GM18502 (cell line): ENCODE data around the gene KRTAP4-1.
"Not testable (repeated sequence)": the region's sequence is repeated elsewhere in the genome, so short reads cannot be mapped to it uniquely, and the experiment has no call there.

ENCODE experiments used
- ATAC-seq: cut with Tn5 transposase; IDR thresholded peaks from one replicate; pipeline ENCODE4 v1.9.1; 2021; ENCODE audit warnings: mild to moderate bottlenecking; ENCODE audit not compliant: unreplicated experiment, poor library complexity

KRTAP4-1 gene

DNA sequence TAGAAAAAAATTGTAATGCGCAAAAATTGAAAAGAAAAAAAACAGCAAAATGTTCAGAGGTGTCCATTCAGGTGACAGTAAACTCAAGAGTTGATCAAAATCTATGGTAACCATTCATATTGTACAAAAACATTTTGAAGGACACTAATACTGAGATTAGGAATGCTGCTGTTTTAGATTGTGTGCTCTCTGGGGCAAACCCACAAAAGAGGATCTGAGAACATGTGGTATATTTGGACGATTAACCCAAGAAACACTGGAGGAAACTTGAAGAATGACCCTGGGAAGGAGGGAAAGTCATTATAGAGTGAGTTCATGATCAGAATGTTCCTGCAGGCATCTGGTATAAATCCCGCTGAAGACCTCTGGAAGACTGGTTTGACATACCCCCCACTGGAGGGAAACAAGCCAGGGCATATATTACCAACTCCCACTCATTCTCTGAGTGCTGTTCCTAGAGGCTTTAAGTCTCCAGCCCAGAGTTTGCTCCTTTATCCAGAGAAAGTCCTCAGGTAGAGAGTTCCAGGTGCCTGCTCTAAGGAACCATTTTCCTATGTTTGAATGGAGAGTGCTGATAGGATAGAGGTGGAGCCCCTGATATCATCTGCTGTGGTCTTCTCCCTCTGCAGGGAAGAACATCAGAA is 7.8 kb downstream of the KRTAP4-1 start:
- ATAC-seq, result no peak

DNA sequence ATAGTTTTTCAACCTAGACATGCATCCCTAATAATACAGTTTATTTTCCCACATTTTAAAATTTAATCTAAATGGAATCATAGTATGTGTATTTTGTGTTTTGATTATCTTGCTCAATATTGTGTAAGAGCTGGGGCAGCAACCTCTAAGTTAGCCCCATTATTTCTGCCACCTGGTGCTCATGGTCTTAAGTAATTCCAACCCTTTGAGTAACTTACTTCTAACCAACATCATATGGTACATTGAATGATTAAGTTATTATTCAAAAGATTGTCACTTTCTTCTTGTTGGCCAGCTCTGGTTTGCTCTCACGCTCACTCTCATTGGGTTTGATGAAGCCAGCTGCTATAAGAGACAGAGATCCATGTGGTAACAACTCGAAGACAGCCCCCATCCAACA is 12.8 kb downstream of the KRTAP4-1 start:
- ATAC-seq, result no peak

DNA sequence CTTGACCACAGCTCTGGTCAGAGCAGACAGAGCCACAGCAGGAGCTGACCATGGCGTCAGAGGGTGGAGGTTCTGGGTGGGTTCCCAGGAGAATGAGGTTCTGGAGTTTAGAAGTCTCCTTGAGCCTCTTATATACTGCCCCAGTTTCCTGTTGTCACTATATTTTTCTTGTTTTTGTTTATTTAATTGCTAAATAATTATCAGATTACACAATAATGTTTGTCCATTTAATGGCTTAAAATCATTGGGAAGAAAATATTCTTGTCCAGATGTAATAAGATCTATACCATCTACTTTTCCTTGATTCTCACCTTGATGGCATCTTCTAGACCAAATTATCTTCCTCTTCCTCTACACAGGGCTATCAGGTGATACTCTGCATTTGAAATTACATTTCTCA is 16.6 kb downstream of the KRTAP4-1 start, which contains the start of gene KRTAP4-3:
KRTAP4-3 (minus strand) TSS at position 101 of the 400 bp plus-strand sequence; CDS start at position 52, 49 bp downstream.
- no peak for ATAC-seq

DNA sequence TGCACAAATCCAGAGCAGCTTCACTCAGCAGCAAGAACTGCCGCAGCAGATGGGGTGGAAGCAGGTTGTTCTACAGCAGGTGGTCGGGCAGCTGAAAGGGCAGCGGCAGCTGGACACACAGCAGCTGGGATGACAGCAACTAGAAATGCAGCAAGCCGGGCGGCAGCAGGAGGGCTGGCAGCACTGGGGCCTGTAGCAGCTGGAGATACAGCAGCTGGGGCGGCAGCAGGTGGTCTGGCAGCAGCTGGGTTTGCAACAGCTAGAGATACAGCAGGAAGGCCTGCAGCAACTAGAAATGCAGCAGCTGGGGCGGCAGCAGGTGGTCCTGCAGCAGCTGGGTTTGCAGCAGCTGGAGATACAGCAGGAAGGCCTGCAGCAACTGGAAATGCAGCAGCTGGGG is 17.1 kb downstream of the KRTAP4-1 start:
- ATAC-seq, result no peak

DNA sequence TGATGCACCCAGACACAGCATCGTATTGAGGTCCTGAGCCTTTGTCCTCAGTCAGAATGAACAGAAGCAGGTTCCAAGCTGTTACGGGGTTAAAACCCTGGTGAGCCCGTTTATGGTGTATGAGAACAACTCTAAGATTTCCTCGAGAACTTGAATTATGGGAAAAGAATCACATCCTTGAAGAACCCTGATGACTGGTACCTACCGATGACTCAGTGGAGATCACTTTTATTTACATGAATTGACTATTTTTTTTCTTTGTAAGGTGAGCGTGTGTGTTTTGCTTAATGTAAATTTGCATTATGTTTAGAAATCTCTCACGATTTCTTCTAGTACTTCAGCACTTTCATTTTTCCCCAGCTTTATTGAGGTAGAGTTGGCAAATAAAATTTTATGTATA is 20.9 kb downstream of the KRTAP4-1 start:
- no peak for ATAC-seq

DNA sequence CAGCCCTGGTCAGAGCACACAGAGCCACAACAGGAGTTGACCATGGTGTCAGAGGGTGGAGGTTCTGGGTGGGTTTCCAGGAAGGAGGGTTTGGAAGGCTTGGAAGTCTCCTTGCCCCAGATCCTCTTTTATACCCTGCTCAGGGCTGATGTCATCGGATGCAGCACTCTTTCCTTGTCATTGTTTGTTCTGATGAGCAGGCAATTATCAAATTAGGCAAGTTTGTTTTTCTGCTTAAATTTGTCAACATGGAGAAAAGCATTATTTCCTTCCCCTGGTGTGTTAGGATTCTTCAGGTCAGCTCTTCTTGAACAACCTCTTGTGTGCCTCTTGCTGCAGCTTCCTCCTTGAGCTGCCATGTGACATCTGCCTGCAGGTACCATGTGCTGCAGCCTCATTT is 24.1 kb downstream of the KRTAP4-1 start, which contains the start of gene KRTAP4-4:
KRTAP4-4 (minus strand) TSS at position 101 of the 400 bp plus-strand sequence; CDS start at position 44, 57 bp downstream.
- no peak for ATAC-seq

DNA sequence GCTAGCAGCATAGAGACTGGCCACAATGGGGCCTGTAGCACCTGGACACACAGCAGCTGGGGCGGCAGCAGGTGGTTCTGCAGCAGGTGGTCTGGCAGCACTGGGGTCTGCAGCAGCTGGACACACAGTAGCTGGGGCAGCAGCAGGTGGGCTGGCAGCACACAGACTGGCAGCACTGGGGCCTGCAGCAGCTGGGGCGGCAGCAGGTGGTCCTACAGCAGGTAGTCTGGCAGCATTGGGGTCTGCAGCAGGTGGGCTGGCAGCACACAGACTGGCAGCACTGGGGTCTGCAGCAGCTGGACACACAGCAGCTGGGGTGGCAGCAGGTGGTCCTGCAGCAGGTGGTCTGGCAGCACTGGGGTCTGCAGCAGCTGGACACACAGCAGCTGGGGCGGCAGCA is 24.5 kb downstream of the KRTAP4-1 start:
- not testable (repeated sequence) for ATAC-seq

DNA sequence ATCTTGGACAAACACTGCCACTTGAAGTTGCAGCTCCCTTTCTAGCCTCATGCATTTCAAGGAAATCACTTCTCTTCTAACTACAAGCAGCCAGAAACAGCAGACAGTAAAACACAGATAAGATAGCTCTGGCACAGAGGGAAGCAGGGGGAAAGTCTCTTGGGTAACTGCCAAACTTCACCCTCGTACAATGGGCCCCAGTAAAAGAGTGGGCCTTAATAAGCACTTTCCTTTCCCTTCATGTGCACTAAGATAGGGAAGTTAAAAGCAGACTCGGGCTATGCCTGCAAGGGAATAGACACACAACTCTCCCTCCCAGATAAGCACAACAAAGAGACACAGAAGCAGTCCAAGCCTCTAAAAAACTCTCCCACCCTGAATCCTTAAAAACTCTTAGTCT is 30.9 kb downstream of the KRTAP4-1 start:
- no peak for ATAC-seq

DNA sequence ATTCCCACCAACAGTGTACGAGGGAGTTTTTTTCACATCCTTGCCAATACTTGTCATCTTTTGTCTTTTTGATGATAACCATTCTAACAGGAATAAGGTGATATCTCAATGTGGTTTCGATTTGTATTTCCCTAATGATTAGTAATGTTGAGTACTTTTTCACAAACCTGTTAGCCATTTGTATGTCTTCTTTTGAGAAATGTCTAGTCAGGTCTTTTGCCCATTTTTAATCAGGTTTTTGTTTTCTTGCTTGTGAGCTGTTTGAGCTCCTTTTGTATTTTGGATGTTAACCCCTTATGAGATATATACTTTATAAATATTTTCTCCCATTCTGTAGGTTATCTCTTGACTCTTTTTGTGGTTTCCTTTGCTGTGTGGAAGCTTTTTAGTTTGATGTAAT is 33.2 kb downstream of the KRTAP4-1 start:
- ATAC-seq, result no peak

DNA sequence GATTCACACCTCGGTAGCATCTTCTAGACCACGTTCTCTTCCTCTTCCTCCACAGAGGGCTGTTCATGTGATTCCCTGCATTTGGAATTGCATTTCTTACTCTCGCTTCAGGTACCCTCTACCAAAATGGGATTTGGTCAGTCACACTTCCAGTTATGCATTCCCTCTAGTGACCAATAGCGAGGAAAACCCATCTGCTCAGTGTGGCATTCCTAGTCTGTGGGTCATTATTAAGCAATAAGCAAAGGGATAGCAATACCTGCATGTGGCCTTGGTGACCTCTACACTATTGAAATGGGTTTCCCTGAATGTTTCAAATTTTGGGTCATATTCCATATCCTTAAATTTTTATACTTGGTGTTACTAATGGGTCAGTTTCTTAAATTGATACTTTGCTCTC is 34.7 kb downstream of the KRTAP4-1 start:
- ATAC-seq, result no peak

DNA sequence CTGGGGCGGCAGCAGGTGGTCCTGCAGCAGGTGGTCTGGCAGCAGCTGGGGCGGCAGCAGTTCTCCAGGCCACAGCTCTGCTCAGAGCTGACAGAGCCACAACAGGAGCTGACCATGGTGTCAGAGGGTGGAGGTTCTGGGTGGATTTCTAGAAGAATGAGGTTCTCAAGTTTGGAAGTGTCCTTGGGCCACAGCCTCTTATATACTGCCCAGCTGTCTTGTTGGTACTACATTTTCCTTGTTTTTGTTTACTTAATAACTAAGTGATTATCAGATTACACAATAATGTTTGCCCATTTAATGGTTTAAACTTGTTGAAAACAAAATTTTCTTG is 35.1 kb downstream of the KRTAP4-1 start, which contains the start of gene KRTAP4-5:
KRTAP4-5 (minus strand) TSS at position 174 of the 334 bp plus-strand sequence; CDS start at position 116, 58 bp downstream.
- no peak for ATAC-seq

DNA sequence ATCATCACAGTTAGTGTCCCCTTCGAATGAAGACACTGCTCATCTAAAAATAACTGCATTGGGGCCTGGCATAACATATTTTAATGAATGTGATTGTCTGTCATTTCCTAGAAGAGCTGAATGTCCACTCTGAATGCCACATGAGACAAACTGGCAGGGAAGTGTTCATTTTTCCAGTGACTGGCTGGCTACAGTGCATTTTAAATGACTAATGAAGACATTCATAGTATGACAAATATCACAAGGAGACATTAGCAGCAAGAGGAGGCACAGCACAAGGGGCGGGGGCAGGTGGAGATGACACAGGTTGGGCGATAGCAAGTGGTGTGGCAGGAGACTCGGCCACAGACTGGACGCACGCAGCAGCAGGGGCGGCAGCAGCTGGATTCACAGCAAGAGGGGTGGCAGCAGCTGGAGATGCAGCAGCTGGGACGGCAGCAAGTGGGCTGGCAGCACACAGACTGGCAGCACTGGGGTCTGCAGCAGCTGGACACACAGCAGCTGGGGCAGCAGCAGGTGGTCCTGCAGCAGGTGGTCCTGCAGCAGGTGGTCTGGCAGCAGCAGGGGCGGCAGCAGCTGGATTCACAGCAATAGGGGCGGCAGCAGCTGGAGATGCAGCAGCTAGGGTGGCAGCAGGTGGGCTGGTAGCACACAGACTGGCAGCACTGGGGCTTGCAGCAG is 35.6 kb downstream of the KRTAP4-1 start:
- not testable (repeated sequence) for ATAC-seq

DNA sequence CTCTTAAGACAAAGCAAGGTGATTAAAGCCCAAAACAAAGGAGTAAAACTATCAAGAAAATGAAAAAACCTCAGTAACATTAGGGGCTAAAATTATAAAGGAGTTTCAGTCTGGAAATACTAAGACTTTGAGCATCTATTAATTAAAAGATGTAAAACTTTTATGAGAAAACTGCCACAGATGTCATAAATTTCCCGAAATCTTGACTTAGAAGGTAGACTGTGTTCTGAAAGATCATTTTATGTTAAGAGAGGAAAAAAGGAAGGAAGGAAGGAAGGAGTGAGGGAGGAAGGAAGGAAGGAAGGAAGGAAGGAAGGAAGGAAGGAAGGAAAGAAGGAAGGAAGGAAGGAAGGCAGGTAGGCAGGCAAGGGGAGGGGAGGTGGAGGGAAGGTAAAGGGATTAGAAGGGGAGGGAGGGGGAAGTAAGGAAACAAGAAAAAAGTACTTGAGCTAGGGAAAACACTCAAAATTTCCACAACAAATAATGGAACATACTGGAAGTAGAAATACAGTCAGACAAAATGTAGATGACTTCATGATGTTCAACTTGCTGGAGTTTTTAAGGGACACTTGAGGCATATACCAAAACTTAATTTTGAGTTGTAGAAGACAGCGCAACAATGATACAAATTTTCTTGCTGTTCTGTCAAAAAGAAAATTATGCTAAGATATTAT is 37.0 kb downstream of the KRTAP4-1 start:
- ATAC-seq, result no peak

DNA sequence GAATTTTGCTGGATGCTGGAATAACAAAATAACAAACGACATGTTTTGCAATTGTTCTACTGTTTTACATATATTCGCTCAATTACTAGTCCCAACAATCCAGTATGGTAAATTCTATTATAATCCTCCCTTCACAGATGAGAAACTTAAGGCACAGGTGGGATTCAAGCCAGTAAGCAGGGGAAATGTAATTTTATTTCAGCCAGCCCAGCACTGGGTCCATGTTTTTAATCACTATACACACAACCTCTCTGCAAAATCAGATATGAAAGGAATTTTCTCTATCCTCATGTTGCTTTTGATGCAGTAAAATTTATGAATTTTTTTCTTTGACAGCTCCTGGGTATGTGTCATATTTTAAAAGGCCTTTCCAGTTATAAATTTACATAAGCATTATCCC is 39.5 kb downstream of the KRTAP4-1 start:
- ATAC-seq, result no peak

DNA sequence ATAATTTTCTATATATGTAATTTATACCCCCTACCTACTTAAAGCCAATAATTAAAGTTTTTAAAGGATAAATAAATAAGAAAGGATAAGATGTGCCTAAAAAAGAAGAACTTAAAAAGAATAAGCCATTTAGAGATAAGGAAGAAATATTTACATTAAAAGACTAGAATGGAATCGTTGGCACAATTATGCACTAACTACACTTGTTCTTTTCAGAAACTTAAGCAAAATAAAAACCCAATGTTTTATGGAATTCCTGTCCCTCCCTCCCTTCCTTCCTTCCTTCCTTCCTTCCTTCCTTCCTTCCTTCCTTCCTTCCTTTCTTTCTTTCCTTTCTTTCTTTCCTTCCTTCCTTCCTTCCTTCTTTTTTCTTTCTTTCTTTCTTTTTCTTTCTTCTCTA is 39.9 kb downstream of the KRTAP4-1 start:
- ATAC-seq, result no peak

DNA sequence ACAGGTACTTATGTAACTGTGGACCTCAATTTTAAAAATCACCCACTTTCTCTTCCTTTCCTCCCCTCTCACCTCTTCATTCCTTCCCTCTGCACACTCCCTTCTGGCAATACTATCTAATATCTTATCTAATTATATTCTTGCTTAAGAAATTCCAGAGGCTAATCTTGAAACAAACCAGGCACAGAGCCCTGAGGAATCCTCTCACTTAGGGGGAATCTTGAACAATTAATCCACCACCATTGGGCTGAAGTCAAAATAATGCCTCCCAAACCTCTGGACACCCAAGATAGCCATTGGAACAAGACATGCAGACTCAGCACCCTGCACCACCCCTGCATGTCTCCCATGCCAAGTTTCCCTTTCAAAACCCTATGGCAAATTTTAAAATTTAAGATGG is 43.4 kb downstream of the KRTAP4-1 start:
- no peak for ATAC-seq

DNA sequence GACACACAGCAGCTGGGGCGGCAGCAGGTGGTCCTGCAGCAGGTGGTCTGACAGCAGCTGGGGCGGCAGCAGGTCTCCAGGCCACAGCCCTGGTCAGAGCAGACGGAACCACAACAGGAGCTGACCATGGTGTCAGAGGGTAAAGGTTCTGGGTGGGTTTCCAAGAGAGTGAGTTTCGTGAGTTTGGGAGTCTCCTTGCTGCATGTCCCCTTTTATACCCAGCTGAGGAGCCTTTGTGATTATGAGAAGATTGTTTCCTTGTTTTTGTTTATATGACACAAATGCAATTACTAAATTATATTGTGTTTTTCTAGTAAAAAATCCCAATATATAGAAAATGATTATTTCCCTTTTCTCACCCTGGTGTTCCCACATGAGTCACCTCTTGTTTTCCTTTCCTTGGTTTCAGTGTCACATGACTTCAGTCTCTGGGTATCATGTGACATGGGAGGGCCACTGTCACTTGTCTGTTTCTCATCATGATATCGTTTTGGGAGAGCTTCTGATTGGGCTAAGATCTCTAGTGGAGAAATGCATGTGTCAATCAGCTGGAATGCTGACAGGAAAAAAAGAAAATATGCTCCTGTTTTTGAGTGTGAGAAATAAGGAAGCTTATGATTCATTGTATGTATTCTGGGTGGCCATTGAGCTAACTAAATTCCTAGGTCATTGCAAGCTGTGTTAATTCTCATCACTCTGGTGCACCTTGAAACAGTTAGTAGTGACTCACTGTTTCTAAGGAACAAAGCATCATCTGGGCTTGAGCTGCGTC is 44.2 kb downstream of the KRTAP4-1 start, which contains the start of gene KRTAP4-6:
KRTAP4-6 (minus strand) TSS at position 185 of the 772 bp plus-strand sequence; CDS start at position 128, 57 bp downstream.
- ATAC-seq, result no peak

DNA sequence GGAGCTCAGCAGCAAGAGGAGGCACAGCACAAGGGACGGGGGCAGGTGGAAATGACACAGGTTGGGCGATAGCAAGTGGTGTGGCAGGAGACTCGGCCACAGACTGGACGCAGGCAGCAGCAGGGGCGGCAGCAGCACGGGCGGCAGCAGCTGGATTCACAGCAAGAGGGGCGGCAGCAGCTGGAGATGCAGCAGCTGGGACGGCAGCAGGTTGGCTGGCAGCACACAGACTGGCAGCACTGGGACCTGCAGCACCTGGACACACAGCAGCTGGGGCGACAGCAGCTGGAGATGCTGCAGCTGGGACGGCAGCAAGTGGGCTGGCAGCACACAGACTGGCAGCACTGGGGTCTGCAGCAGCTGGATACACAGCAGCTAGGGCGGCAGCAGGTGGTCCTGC is 44.8 kb downstream of the KRTAP4-1 start:
- ATAC-seq, result not testable (repeated sequence)
